T-cell (primary cell): ENCODE measurements around the gene ENKUR. TPM values are rescaled to one million over a fixed set of nuclear protein-coding genes. Genes with fewer than 3 reads are reported as not detected.

Experiments
- ATAC-seq, 4 experiments: fragments of 200-7000 bp in 3 of 4; fragments of 150-1000 bp in 1 of 4; cut with Tn5 transposase; replicated peaks in 1 of 4; 1 replicate in 3 of 4; 2 replicates in 1 of 4; pipeline ENCODE4 v1.10.0; 2021; ENCODE audit warnings: moderate library complexity in 3 of 4, mild to moderate bottlenecking in 2 of 4, moderate number of reproducible peaks in 1 of 4
- CTCF ChIA-PET, 2 donors: fragments of 300-600 bp; sonication (Branson Sonifier 250); formaldehyde crosslinking; loops; one replicate each; lab custom pipeline; 2022; ENCODE audit warnings: antibody characterized with exemption in 2 of 2; lab: Charles Lee
- POLR2A ChIA-PET, 2 donors: fragments of 300-600 bp; sonication (Branson Sonifier 250); formaldehyde crosslinking; loops; one replicate each; lab custom pipeline; 2022; ENCODE audit warnings: antibody characterized with exemption in 2 of 2; lab: Charles Lee
- DNase-seq, 35 experiments: peaks; one replicate each; pipeline versions ENCODE4 v3.0.0 to v3.0.0-alpha.2; 2013 to 2023
- H3K27ac ChIP-seq: one replicate; pipeline ENCODE4 v1.5.1; 2013; ENCODE audit warnings: low read length
- H3K27me3 ChIP-seq, 2 experiments: replicated peaks in 1 of 2; 1 replicate in 1 of 2; 2 replicates in 1 of 2; pipeline versions ENCODE4 v1.6.1 to v1.7.0; 2013; ENCODE audit warnings: low read length in 1 of 2, mixed read lengths in 1 of 2; ENCODE audit not compliant: control insufficient read depth in 2 of 2, insufficient read depth in 2 of 2; ENCODE audit errors: extremely low read depth in 1 of 2
- H3K36me3 ChIP-seq, 2 donors: 1 replicate in 1 of 2; 2 replicates in 1 of 2; pipeline versions ENCODE4 v1.6.1 to v1.7.0; 2013; ENCODE audit warnings: low read length in 1 of 2; ENCODE audit not compliant: control insufficient read depth in 2 of 2, insufficient read depth in 1 of 2; ENCODE audit errors: extremely low read depth in 1 of 2
- H3K4me1 ChIP-seq, 2 experiments: 1 replicate in 1 of 2; 2 replicates in 1 of 2; pipeline versions ENCODE4 v1.6.1 to v1.7.0; 2013; ENCODE audit warnings: low read length in 2 of 2, mixed read lengths in 1 of 2; ENCODE audit not compliant: insufficient read depth in 2 of 2, control insufficient read depth in 1 of 2; ENCODE audit errors: extremely low read depth in 1 of 2
- H3K4me3 ChIP-seq, 2 donors: 1 replicate in 1 of 2; 2 replicates in 1 of 2; pipeline versions ENCODE4 v1.5.1 to v1.7.0; 2013; ENCODE audit warnings: mild to moderate bottlenecking in 2 of 2, low read length in 1 of 2, moderate library complexity in 1 of 2; ENCODE audit not compliant: control insufficient read depth in 1 of 2; ENCODE audit errors: extremely low read depth in 1 of 2
- H3K9me3 ChIP-seq: 2 replicates; pipeline ENCODE4 v1.7.0; 2013
- H3K27ac Mint-ChIP-seq, 2 donors: one replicate each; pipeline ENCODE4 v1.8.0; 2020 to 2021; ENCODE audit warnings: mild to moderate bottlenecking in 2 of 2, mixed read lengths in 2 of 2
- H3K27me3 Mint-ChIP-seq, 2 donors: one replicate each; pipeline ENCODE4 v1.8.0; 2021 to 2022; ENCODE audit warnings: mixed read lengths in 2 of 2
- H3K36me3 Mint-ChIP-seq: one replicate; pipeline ENCODE4 v1.8.0; 2021; ENCODE audit warnings: mixed read lengths
- H3K4me1 Mint-ChIP-seq, 3 donors: one replicate each; pipeline ENCODE4 v1.8.0; 2020 to 2022; ENCODE audit warnings: mixed read lengths in 3 of 3, mild to moderate bottlenecking in 1 of 3
- H3K4me3 Mint-ChIP-seq, 3 donors: one replicate each; pipeline ENCODE4 v1.8.0; 2020 to 2022; ENCODE audit warnings: mild to moderate bottlenecking in 3 of 3, mixed read lengths in 3 of 3, moderate library complexity in 3 of 3
- H3K9me3 Mint-ChIP-seq, 3 donors: one replicate each; pipeline ENCODE4 v1.8.0; 2020 to 2022; ENCODE audit warnings: mixed read lengths in 3 of 3
- WGBS: methylation state at CpG from one replicate; pipeline ENCODE4 v1.1.5; 2013; ENCODE audit warnings: missing lambda C conversion rate; ENCODE audit not compliant: insufficient coverage; 5-methylcytosine and 5-hydroxymethylcytosine counted together
- total RNA-seq, 35 experiments: library from RNA in 6 of 35; stranded (reverse) in 6 of 35; fragments of 120-200 nt in 1 of 35; gene quantifications; one replicate each; pipeline versions ENCODE4 v1.2.1 to v1.2.4 and lab custom pipeline; 2013 to 2026

The ENKUR gene
- total RNA-seq, 5 donors from 2014 or later (not counting 1 experiment from before 2014, with no cell fraction given), result 0.48 TPM; not detected in 4

GRCh38 chr10:24965051-24965450 lies 50.9 kb downstream of the ENKUR start:
- peaks cover 0 to 4% (median under 1%) of the 10 kb centered on the region in 3 donors for H3K4me1 Mint-ChIP-seq
- H3K36me3 Mint-ChIP-seq, result no peaks in the 10 kb centered on the region
- Histone ChIP-seq H3K4me1 (no peaks in the 10 kb centered on the region), H3K4me3 (no peak overlapping the region), H3K9me3 (no peaks in the 10 kb centered on the region), H3K27me3 (no peaks in the 10 kb centered on the region), H3K27ac (no peak overlapping the region), H3K36me3 (no peaks in the 10 kb centered on the region)
- no peaks in the 10 kb centered on the region for H3K27me3 Mint-ChIP-seq
- 86% methylated on average over 3 of the region's 3 CpGs for WGBS
- H3K9me3 Mint-ChIP-seq, result no peaks in the 10 kb centered on the region
- CTCF ChIA-PET, result no interaction called here
- ATAC-seq, result no peak
- no peak overlapping the region for H3K27ac Mint-ChIP-seq
- POLR2A ChIA-PET, result no interaction called here
- no peak overlapping the region for H3K4me3 Mint-ChIP-seq
- no peak for DNase-seq

- ChIA-PET CTCF (no interaction called here), POLR2A (interaction anchor here in 1 of 2 donors (0.5 kb wide), 1 partner anchor 10 kb away, joined by 11 read pairs; no protein-coding TSS in a partner anchor)
- no peak overlapping the region for H3K27ac Mint-ChIP-seq
- no peaks in the 10 kb centered on the region for H3K9me3 ChIP-seq
- ATAC-seq, result no peak
- DNase-seq, result no peak
- no peaks in the 10 kb centered on the region for H3K27me3 Mint-ChIP-seq
- H3K36me3 ChIP-seq, result no peaks in the 10 kb centered on the region
- WGBS, result no CpG with 5 or more reads among the region's 5 CpGs
- no peaks in the 10 kb centered on the region for H3K9me3 Mint-ChIP-seq
- H3K4me1 Mint-ChIP-seq, result no peaks in the 10 kb centered on the region
- H3K27ac ChIP-seq, result no peak overlapping the region
- H3K4me1 ChIP-seq, result no peaks in the 10 kb centered on the region
- H3K36me3 Mint-ChIP-seq, result no peaks in the 10 kb centered on the region
- no peak overlapping the region for H3K4me3 ChIP-seq
- no peaks in the 10 kb centered on the region for H3K27me3 ChIP-seq
- H3K4me3 Mint-ChIP-seq, result no peak overlapping the region
These were observed 52.4 kb downstream of the ENKUR start for GRCh38 chr10:24963521-24964041.

- Histone ChIP-seq H3K36me3 (no peaks in the 10 kb centered on the region), H3K9me3 (no peaks in the 10 kb centered on the region), H3K4me1 (no peaks in the 10 kb centered on the region), H3K27me3 (no peaks in the 10 kb centered on the region), H3K4me3 (no peak overlapping the region), H3K27ac (no peak overlapping the region)
- Mint-ChIP-seq H3K27me3 (no peaks in the 10 kb centered on the region), H3K36me3 (no peaks in the 10 kb centered on the region), H3K4me3 (no peak overlapping the region), H3K9me3 (no peaks in the 10 kb centered on the region), H3K4me1 (no peaks in the 10 kb centered on the region), H3K27ac (no peak overlapping the region)
- ChIA-PET POLR2A (no interaction called here), CTCF (no interaction called here)
- DNase-seq (no peak), ATAC-seq (no peak)
- WGBS, result 80% methylated on average over 1 of the region's 3 CpGs
These were observed 53.0 kb downstream of the ENKUR start for GRCh38 chr10:24962995-24963394.

- Histone ChIP-seq H3K9me3 (no peaks in the 10 kb centered on the region), H3K27ac (no peak overlapping the region), H3K4me3 (no peak overlapping the region), H3K4me1 (no peaks in the 10 kb centered on the region), H3K27me3 (no peaks in the 10 kb centered on the region), H3K36me3 (no peaks in the 10 kb centered on the region)
- H3K4me3 Mint-ChIP-seq, result no peak overlapping the region
- H3K27ac Mint-ChIP-seq, result no peak overlapping the region
- no peak for ATAC-seq
- WGBS, result no CpG with 5 or more reads among the region's 4 CpGs
- no peaks in the 10 kb centered on the region for H3K36me3 Mint-ChIP-seq
- POLR2A ChIA-PET, result interaction anchor here in 1 of 2 donors (0.5 kb wide), 1 partner anchor 340 kb away, joined by 7 read pairs; no protein-coding TSS in a partner anchor
- no peak for DNase-seq
- CTCF ChIA-PET, result no interaction called here
- H3K9me3 Mint-ChIP-seq, result no peaks in the 10 kb centered on the region
- H3K4me1 Mint-ChIP-seq, result no peaks in the 10 kb centered on the region
- no peaks in the 10 kb centered on the region for H3K27me3 Mint-ChIP-seq
These were observed 54.4 kb downstream of the ENKUR start for GRCh38 chr10:24961582-24961981.

GRCh38 chr10:24959382-24959730 lies 56.6 kb downstream of the ENKUR start:
- Histone ChIP-seq H3K9me3 (no peaks in the 10 kb centered on the region), H3K27me3 (no peaks in the 10 kb centered on the region), H3K4me3 (no peak overlapping the region), H3K4me1 (no peaks in the 10 kb centered on the region), H3K36me3 (no peaks in the 10 kb centered on the region), H3K27ac (no peak overlapping the region)
- ATAC-seq (no peak), DNase-seq (no peak)
- no peaks in the 10 kb centered on the region for H3K27me3 Mint-ChIP-seq
- no peaks in the 10 kb centered on the region for H3K4me1 Mint-ChIP-seq
- no peaks in the 10 kb centered on the region for H3K36me3 Mint-ChIP-seq
- WGBS, result 43% methylated on average over 1 of the region's 3 CpGs
- ChIA-PET CTCF (no interaction called here), POLR2A (no interaction called here)
- H3K9me3 Mint-ChIP-seq, result no peaks in the 10 kb centered on the region
- no peak overlapping the region for H3K27ac Mint-ChIP-seq
- no peak overlapping the region for H3K4me3 Mint-ChIP-seq

GRCh38 chr10:24958721-24959381 lies 57.1 kb downstream of the ENKUR start:
- no peaks in the 10 kb centered on the region for H3K27me3 Mint-ChIP-seq
- H3K4me1 ChIP-seq, result no peaks in the 10 kb centered on the region
- DNase-seq, result no peak
- H3K9me3 Mint-ChIP-seq, result no peaks in the 10 kb centered on the region
- no peaks in the 10 kb centered on the region for H3K27me3 ChIP-seq
- H3K4me3 Mint-ChIP-seq, result no peak overlapping the region
- no peak overlapping the region for H3K4me3 ChIP-seq
- 76% methylated on average over 4 of the region's 5 CpGs for WGBS
- H3K27ac ChIP-seq, result no peak overlapping the region
- POLR2A ChIA-PET, result no interaction called here
- H3K36me3 ChIP-seq, result no peaks in the 10 kb centered on the region
- CTCF ChIA-PET, result no interaction called here
- H3K9me3 ChIP-seq, result no peaks in the 10 kb centered on the region
- ATAC-seq, result no peak
- H3K36me3 Mint-ChIP-seq, result no peaks in the 10 kb centered on the region
- H3K4me1 Mint-ChIP-seq, result peaks cover 0 to 2% (median 0%) of the 10 kb centered on the region in 3 donors
- no peak overlapping the region for H3K27ac Mint-ChIP-seq
